Ureter (tissue), 1 donor: Measurements from ENCODE around the gene RNU6-7. TPM values are rescaled to one million over a fixed set of nuclear protein-coding genes. Genes with fewer than 3 reads are reported as not detected.

ENCODE experiments used
- DNase-seq: peaks from one replicate; pipeline ENCODE4 v3.0.0-alpha.2; 2020; ENCODE audit warnings: low spot score
- total RNA-seq: library from RNA; stranded (reverse); gene quantifications from one replicate; pipeline ENCODE4 v1.2.4, GENCODE V29; 2023
- donor health status: DM: yes; HTN: yes; CAD: no.

The RNU6-7 gene
- total RNA-seq = not detected

- no peak for DNase-seq
These were observed at the start of gene RNU6-7 for GRCh38 chr14:32201816-32202490. TSS of gene RNU6-7 (plus strand) at chr14:32202045.

- no peak for DNase-seq
These were observed 35.8 kb upstream of the RNU6-7 start for GRCh38 chr14:32166029-32166428.

GRCh38 chr14:32166924-32167323 lies 34.9 kb upstream of the RNU6-7 start:
- DNase-seq = no peak

GRCh38 chr14:32167907-32168306 lies 33.9 kb upstream of the RNU6-7 start:
- DNase-seq = no peak

GRCh38 chr14:32169191-32169590 lies 32.7 kb upstream of the RNU6-7 start:
- DNase-seq = no peak

GRCh38 chr14:32171469-32171868 lies 30.4 kb upstream of the RNU6-7 start:
- DNase-seq = no peak

GRCh38 chr14:32183151-32184058 lies 18.4 kb upstream of the RNU6-7 start:
- DNase-seq = no peak

- DNase-seq = no peak
These were observed 16.7 kb upstream of the RNU6-7 start for GRCh38 chr14:32185097-32185496.

GRCh38 chr14:32186248-32186647 lies 15.6 kb upstream of the RNU6-7 start:
- no peak for DNase-seq

- no peak for DNase-seq
These were observed 12.0 kb upstream of the RNU6-7 start for GRCh38 chr14:32189811-32190210.

- no peak for DNase-seq
These were observed 11.2 kb upstream of the RNU6-7 start for GRCh38 chr14:32190673-32191072.

GRCh38 chr14:32192712-32193373 lies 9.0 kb upstream of the RNU6-7 start:
- DNase-seq = no peak

- no peak for DNase-seq
These were observed 8.3 kb upstream of the RNU6-7 start for GRCh38 chr14:32193532-32193931.

GRCh38 chr14:32195636-32196035 lies 6.2 kb upstream of the RNU6-7 start:
- DNase-seq = no peak

GRCh38 chr14:32197919-32198318 lies 3.9 kb upstream of the RNU6-7 start:
- DNase-seq = no peak

- no peak for DNase-seq
These were observed 1.3 kb upstream of the RNU6-7 start for GRCh38 chr14:32200368-32201192.

- peak; percentile 77 for DNase-seq
These were observed 541 bp upstream of the RNU6-7 start for GRCh38 chr14:32201193-32201815.

GRCh38 chr14:32202491-32202997 lies 699 bp downstream of the RNU6-7 start:
- no peak for DNase-seq

GRCh38 chr14:32202998-32203882 lies 1.4 kb downstream of the RNU6-7 start, which contains the start of gene RNU6-8:
TSS of gene RNU6-8 (minus strand) at chr14:32203269.
- peak; percentile 89 for DNase-seq

GRCh38 chr14:32203928-32204357 lies 2.1 kb downstream of the RNU6-7 start:
- DNase-seq = no peak
